PC-3 (cell line): ENCODE measurements around the gene PAX5.

Experiments used
- CTCF ChIP-seq: fragments of 300-600 bp; sonication (generic); conservative IDR thresholded peaks from 2 replicates; pipeline ENCODE4 v1.5.1; 2017; ENCODE audit warnings: antibody characterized with exemption, low read depth, mild to moderate bottlenecking, low read length
- EZH2 ChIP-seq: fragments of 300-600 bp; sonication (generic); IDR thresholded peaks from one replicate; pipeline ENCODE4 v1.6.1; 2017; ENCODE audit warnings: antibody characterized with exemption, mild to moderate bottlenecking, low read length; ENCODE audit not compliant: unreplicated experiment
- EZH2phosphoT487 ChIP-seq: fragments of 300-600 bp; sonication (generic); IDR thresholded peaks from 2 replicates; pipeline ENCODE4 v1.6.1; 2018; ENCODE audit warnings: mild to moderate bottlenecking, antibody characterized with exemption, low read length, borderline replicate concordance

- TF ChIP-seq CTCF (no peak), EZH2phosphoT487 (no peak), EZH2 (no peak)
Measured at GRCh38 chr9:37017546-37017945, 16.5 kb downstream of the PAX5 start.
